Dermis microvascular lymphatic vessel endothelial cell (primary cell): Measurements from ENCODE around the gene VSIR. TPM values are rescaled to one million over a fixed set of nuclear protein-coding genes. Genes with fewer than 3 reads are reported as not detected.

Experiments used
- DNase-seq, 2 donors: peaks; one replicate each; pipeline versions ENCODE4 v3.0.0 to v3.0.0-alpha.2; 2010; ENCODE audit warnings: low read depth in 2 of 2
- total RNA-seq: library from RNA; depleted of rRNA; stranded (reverse); fragments of >200 nt; gene quantifications from 2 replicates; pipeline ENCODE4 v1.2.1, GENCODE V29; 2014

The VSIR gene
- total RNA-seq, 1 donor from 2014 or later: 12.2 TPM

DNA sequence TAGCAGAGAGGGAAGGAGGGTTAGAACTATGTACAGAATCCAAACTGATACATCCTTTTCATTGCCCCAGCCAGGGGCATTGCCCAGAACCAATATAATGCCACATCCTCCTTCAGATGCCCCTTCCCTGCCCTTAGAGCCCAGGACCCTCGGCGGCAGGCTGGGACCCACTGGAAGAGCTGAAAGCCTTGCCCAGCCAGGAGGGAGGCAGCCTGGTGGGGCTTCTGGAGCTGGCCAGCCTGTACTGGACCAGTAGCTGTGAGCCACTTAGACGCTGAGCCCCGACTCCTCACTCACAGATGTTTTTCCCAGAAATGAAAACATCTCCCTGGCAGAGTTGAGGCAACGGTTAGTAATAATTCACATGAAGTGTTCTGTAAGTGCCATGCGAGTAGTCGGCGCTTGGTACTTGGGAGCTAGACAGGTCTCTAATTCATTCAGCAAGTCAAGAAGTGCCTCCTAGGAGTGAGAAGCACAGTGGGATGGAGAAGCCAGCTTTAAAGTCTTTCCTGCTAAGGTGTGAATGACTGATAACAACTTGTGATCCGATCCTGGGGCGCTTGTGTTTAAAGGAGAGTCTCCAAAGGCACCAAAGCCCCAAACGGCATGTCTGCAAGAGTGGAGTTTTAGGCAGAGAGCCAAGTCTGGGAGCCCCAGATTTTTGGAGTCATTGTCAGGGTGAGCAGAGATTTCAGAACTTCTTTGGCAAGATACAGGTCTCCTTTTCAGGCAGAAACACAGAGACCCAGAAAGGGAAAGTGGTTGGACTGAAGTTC lies 9.8 kb downstream of the VSIR start:
- DNase-seq: no peak

DNA sequence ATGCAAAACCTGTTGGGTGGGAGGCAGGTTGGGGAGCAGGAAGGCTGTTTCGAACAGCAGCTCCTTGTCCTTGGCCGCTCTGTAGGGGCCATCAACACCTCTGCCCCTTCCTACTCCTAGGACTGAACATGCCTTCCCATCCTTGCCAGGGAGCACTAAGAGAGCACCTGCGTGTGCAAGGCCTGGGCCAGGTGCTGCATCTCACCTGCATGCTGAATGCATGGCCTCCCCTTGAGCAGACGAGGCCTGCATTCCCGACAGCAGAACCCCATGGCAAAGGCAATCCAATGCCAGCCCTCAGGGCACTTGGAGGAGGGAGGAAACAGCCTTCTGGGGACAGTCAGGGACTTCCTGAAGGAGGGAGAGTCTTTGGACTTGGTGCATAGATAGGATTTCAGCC lies 11.0 kb downstream of the VSIR start:
- DNase-seq: no peak

DNA sequence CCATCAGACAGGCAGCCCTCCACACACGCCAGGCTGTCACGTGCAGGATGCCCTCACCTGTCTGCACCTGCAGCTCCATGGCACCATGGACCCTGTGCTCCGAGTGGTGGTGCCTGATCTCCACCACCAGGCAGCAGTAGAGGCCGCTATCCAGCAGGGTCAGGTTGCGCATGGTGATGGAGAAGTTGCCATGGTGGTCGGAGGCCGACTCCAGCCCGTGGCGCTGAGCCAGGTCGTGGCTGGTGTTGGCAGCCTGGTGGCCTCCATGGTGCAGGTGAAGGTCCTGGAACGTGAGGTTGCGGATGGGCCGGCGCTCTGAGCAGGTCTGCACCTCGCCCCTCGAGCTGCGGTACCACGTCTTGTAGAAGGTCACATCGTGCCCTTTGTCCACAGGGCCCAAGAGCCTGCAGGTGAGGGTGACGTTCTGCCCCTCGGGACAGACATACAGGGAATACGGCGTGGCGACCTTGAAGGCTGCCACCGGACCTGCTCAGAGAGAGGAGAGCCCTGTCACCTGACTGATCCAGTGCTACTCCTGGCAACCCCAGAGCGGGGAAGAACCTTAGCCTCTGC lies 11.7 kb downstream of the VSIR start:
- no peak for DNase-seq

DNA sequence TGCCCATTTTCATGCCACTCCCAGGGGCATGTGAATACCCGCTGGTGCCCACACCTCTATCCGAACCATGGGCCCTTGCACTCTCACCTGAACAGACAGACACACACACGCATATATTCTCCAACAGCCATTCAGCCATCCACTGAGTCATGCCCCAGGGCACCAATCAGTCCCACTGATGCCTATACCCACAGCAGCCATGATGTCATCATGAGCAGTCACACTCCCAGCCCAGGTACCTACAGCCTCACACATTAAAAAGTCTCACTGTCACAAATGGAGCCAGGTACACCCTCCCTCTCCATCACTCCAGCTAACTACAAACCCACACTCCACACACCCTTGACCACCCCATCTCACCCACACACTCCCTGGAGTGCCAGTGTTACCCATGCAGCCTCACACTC lies 12.2 kb downstream of the VSIR start:
- DNase-seq: no peak

DNA sequence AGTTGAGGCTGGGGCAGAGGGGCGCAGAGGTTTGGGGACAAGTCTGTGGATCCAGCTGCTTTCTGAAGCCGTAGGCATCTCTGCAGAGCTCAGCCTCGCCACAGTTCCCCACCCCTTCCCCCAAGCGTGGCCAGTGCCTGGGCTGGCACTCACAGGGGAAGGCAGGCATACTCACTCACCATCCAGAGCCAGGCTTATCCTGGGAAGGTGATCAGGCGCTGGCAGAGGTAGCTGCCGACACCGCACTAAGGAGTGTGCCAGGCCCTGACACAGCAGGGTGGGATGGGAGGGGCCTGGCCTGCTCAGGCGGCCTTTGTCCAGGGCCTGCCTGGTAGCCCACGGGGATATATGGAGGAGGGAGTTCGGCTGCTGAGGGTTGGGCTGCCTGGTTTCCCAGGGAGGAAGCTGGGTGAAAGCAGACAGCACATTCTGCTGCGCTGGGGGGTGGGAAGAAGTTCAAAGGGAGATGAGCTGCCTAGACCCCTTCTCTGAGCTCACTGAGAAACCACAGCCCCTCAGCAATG lies 15.9 kb downstream of the VSIR start:
- no peak for DNase-seq

DNA sequence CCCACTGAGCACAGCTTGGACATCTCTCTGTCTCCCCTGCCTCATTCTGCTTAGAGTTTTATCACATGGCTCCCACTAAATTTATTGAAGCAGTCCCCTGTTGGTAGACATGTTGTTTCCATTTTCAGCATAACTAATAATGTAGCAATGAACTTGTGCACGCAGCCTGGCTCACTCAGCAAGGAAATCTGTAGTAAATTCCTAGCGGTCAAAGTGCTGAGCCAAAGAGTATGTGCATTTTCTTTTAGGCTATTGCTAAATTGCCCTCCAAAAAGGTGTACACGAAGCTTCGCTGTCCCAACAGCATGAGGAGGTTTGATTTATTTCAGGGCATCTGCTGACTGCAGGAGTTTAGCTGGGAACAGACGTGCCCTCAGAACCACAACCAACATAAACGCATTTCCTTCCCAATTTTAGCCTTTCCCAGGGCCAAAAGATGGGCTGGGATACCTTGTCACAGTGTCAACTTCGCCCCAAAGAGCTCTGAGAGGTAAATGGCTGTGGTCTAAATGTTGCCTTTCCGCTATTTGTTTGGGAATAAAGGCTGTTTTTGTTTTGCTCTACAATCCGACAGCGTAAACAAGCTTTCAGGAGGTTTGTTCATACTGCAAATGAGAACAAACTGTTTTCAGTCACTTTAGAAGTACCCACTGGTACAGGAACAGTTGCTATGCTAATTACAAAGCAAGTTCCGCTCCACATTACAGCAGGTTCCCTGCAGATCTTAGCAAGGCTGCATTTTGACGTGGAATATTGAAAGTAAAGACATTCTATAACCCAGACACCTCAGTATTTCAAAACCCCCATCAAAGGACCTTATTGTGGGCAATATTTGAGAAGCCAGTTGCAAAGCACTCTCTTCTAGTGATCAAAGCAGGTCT lies 16.8 kb downstream of the VSIR start:
- DNase-seq: no peak

DNA sequence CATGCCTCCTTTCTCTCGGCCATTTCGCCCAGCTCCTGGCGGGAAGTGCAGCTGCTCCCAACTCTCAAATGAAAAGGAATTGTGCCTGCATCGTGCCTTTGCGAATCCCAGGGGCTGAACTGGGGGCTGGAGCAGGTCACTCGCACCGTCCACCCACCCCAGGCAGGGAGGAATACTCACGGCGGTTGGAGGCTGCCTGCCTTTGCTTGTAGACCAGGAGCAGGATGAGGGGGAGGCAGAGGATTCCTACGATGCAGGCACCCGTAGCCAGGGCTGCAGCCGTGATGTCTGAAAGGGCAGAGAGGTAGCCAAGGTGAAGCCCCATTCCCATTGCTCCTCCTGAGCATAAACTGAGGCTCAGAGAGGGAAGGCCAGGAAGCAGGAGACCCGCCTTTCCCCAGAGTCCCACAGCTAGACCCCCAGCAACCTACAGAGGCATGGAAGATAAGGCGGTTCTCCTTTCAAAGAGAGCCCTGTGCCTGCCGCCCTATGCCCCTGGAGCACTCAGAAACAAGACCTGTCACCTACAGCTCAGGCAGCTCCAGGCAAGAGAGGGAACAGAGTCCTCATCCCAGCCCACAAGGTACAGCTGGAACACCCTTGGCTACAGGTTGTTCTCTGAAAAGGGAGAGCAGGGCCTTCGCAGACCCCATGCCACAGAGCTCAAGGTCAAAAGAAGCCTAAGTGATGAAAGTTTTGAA lies 18.0 kb downstream of the VSIR start:
- DNase-seq: no peak

DNA sequence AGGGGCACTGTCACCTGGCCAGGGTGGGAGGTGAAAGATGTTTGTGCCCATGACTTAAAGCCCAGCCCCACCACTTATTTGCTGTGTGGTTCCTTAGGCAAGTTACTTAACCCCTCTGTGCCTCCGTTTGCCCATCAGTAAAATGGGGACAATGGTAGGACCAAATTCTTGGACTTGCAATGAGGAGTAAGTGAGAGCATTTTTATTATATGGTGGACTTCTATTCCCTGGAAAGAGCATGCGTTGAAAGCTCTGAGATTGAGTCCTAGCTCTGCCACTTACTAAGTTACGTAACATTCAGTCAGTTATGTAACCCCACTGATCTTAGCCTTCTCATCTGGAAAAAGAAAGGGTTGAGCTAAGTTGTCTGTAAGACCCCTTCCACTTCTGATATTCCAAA lies 18.8 kb downstream of the VSIR start:
- no peak for DNase-seq

DNA sequence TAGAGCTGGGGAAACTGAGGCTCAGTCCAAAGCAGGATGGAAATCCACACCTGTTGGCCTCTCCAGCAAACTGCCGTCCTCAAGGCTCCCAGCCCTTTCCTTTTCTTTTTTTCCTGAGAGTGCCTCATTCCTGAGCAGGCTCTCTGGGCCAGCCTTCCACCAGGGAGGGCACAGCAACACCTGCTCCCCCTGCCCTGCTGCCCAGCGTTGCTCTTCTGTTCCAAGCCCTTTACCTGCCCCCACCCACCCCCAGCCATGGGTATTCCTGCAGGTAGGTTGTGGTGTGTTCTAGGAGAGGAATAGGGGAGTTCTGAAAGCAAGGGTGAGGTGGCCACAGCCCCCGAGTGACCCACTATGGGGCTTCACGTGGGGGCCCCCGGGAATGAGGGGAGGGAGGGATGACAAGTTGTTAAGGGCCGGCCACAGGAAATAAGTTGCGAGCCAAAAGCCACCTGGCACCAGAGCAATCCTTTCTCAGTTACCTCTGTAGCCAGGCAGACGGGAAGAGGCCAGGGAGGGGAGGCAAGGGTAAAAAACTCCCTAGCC lies 19.3 kb downstream of the VSIR start:
- no peak for DNase-seq

DNA sequence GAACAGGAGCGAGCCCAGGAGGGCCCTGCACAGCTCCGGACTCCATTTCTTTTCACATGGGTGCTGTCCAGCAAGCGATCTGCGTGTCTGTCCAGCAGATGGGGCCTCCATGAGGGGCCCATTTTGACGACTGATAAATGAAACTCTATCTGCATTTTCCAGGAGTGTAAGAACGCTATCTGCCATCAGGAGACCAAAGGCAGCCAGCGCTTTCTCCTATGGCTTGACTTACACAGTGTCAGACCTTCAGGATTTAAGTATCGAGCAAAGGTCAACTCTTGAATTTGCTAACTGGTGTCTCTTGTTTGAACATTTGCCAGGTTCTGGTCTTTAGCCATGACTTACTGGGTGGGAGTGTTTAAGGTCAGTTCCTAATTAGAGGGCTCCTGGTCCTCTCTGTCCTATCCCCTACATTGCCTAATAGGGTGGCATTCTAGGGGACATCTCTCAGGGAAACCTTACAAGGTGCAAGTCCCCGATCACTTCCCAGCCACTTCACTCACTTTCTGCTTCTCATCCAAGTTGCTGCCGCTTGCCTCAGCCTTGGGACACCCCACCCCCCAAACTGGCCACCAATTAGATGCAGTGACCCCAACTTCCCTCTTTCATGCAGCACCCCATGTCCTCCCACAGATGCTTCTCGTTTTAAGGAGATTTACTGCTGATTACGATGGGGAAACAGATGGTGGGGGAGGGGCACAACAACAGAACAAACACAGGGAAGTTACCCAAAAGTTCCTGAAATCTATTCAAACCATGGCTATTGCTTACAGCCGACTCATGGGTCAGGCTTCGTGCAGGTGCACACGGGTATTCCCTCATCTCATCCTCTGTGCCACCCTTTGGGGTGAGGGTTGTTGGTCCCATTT lies 20.0 kb downstream of the VSIR start:
- DNase-seq: no peak

DNA sequence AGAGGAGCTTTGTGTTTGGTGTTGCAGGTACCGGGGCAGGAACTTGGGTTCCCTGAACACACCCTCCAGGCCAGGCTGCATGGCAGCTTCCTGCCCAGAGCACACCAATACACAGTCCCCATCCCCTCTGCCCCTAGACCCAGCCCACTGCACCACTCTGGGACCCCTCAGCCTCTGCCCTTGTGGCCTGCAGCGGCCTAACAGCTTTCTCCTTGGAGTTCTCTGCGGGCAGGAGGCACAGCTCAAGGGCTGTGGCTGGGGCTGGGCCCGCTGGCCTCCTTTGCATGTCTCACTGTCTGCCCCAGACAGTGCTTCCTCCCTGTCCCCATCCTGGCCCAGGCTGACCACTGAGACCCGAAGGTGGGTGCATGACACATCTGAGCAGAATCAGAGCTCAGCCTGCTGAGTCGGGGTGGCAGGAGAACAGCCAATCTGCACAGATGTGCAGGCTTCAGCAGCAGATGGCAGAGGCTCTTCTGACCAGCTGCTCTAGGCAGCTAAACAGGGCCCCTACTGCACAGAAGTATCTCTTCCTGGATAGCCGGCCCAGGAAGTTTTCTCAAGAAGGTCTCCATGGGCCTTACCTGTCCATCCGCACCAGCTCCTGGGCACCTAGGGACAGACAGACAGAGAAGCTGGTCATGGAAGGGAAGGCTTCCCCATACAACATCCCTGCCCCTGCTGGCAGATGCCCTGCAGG lies 20.8 kb downstream of the VSIR start:
- no peak for DNase-seq

DNA sequence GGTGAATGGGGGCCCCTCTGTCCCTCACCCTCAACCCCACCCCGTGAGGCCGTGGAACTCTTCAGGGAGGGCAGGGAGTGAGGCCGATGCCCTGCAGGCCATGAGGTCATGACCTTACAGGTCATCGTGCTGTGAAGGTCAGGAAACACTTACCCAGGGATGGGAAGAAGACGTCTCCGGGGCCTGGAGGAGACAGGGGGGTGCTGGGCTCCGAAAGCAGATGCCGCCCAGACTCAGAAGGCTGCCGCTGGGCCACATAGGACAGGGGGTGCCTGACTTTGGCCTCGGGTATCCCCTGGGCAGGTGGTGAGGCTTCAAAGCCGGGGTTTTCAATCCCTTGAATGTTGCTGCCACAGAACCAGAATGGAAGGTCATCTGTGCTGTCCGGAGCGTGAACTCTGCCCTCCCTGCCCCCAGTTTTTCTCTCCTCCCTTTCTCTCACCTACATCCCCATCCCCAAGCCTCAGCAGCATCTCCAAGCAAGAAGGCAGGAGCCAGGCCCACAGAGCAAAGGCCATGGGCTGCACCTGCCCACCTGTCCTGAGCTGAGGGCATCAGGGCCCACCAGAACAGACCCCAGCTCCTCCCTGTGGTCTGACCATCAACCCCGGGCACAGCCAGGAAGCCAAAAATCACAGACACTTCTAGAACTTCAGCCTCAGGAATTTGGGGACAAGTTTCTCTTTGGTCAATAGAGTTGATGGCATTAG lies 21.6 kb downstream of the VSIR start:
- DNase-seq: no peak

DNA sequence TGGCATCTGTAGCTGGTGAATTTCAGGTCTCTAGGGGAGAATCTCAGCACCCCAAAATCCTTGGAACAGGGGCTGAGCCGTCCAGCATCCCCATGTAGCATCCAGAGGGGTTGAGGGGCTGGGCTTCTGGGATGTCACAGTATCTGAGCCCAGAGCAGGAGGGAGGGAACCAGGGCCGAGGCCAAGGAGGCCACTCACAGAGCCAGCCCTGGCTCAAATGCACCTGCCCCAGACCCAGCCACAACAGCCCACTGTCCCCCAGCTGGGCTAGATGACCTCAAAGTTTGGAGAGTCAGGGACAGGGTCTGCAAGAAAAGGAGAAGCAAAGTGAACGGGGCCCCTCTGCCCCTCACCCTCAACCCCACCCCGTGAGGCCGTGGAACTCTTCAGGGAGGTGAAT lies 22.3 kb downstream of the VSIR start:
- no peak for DNase-seq

DNA sequence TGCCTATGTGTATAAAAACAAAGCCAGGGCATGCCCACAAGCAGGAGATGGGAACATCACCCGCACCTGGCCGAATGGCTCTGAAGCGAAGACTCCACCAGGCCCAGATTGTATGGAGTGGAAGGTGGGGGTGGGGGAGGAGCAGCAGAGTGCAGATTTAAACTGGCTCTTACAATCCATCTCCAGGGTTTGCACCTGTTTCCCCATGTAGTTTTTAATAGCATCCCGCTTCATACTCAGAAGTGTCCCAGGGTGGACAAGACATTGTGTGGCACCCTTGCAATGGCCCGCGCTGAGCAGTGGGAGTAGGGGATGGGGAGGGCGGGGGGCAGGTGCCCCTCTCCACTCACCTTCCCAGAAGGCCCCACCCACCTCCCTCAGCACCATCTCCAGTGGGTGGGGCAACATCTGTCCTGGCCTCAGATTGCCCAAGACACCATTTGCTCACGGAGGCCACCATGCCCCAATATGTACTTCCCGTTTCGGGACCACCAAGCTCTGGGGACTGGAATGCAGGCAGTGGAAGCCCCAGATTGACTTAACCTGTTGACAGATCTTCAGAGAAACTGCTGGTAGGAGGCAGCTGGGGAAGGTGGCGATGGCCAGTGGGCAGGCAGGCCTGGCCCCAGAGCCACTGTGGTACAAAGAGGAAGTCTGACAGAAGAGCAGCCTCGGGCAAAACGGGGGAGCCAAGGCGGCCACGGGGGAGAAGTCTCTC lies 23.0 kb downstream of the VSIR start:
- DNase-seq: no peak

DNA sequence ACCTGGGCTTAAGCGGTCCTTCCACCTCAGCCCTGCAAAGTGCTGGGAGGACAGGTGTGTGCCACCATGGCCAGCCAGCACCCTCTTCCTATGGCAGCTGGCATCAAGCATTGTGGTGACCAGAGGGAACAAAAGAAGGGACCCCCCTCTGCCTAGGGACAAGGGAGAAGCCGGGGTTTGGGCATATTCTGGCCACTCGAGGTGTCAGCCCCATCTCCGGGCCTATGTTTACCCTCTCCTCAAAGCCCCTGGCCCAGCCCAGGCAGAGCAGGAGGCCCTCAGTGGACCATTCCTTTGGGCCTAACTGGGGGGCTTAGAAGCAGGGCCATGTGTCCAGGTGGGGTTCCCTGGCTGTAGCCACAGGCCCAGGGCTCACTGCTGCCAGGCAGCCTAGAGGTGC lies 23.9 kb downstream of the VSIR start:
- DNase-seq: no peak

DNA sequence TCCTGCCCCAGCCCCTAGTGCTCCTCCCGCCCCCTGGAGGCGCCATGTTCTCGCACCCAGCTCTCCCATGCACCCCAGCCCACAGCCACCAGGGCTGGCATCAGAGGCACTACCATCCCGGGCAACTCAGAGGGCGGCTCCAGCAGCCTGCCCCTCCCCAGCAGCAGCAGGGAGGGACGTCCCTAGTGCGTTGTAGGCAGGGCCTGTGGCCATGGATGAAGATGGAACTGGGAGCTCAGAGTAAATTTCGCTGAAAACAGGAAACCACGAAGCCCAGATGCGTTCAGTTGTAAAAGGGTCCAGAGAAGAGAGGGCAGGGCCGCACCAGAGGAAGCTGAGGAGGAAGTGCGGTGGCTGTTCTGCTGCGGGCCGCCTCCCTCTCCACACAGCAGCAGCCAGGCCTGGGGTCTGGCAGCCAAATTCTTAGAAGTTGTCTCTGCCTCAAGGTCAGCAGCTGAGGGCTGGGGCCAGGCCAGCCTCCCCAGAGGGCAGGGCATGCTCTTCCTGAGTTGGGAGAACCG lies 24.6 kb downstream of the VSIR start:
- peak in 1 of 2 donors; percentile 50 for DNase-seq

DNA sequence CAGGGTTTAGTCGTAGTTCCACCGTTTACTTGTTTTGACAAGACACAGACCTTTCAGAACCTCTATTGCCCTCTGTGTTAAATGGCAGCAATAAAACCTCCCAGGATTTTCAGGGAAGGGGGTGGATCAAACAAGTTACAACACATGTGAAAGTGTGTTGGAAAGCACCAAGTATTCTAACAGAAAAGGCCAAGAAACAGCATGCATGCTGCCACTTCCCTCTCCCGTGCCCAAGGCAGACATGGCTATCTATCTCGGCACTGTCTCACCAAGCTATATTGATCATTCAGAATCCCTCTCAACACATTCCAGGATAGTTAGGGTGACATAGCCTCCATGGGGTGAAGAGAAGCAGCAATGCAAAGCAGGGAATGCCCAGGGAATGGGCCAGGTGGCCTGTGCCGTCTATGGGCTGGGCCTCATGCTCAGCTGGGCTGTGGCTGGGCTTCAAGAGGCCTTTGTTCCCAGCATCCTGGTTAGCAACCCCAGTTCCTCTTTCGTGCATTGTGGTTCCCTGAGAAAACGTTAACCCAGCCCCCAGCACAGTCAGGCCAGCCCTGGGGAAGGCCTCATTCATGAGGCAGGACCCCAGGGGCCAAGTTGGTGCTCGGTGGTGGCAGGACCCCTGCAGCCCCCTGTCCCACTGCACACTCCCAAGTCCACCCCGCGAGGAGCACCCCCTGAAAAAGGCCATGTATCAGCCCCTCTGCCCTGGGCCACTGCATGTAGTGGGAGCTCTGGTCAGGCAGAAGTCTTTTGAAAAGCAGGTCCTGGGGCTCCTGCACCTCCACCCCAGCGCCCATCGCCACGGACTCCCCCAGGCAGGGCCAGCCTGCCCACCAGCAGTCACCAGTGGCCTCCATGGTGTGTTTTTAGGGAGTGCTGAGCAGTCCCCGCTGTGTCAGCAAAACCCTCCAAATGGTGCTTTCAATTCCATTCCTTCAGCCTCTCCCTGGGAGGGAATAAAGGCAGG lies 25.5 kb downstream of the VSIR start:
- peak in 1 of 2 donors; percentile 19 for DNase-seq
